WTC11 (cell line): ENCODE data around the gene PHLDB1. TPM values are rescaled to one million over a fixed set of nuclear protein-coding genes. Genes with fewer than 3 reads are reported as not detected.

Experiments
- ATAC-seq: fragments of 200-7000 bp; cut with Tn5 transposase; 2 replicates; pipeline ENCODE4 v1.10.0; 2021; ENCODE audit warnings: mild to moderate bottlenecking, moderate library complexity
- CTCF ChIA-PET: fragments of 300-600 bp; sonication (Branson Sonifier 250); formaldehyde crosslinking; loops from one replicate; lab custom pipeline; 2021; ENCODE audit warnings: antibody characterized with exemption; lab: Charles Lee
- POLR2A ChIA-PET: fragments of 350-600 bp; sonication (Branson Sonifier 250); formaldehyde crosslinking; loops from one replicate; lab custom pipeline; 2021; ENCODE audit warnings: antibody characterized with exemption; lab: Charles Lee
- DNase-seq: peaks from one replicate; pipeline ENCODE4 v3.0.0; 2021; ENCODE audit warnings: low spot score
- H3K27ac Mint-ChIP-seq: 2 replicates; pipeline ENCODE4 v1.8.0; 2021; ENCODE audit warnings: mixed read lengths
- H3K27me3 Mint-ChIP-seq: 2 replicates; pipeline ENCODE4 v1.8.0; 2021; ENCODE audit warnings: low read depth, mild to moderate bottlenecking, moderate library complexity, mixed read lengths
- H3K36me3 Mint-ChIP-seq: 2 replicates; pipeline ENCODE4 v1.8.0; 2021; ENCODE audit warnings: mixed read lengths
- H3K4me1 Mint-ChIP-seq: 2 replicates; pipeline ENCODE4 v1.8.0; 2022; ENCODE audit warnings: mixed read lengths
- H3K4me3 Mint-ChIP-seq: 2 replicates; pipeline ENCODE4 v1.8.0; 2021; ENCODE audit warnings: mild to moderate bottlenecking, moderate library complexity, mixed read lengths
- H3K9me3 Mint-ChIP-seq: 2 replicates; pipeline ENCODE4 v1.8.0; 2021; ENCODE audit warnings: mixed read lengths
- ATF1 ChIP-seq: sonication (generic); formaldehyde crosslinking; IDR thresholded peaks from 2 replicates; pipeline ENCODE4 v1.8.1; 2023; ENCODE audit warnings: mild to moderate bottlenecking, moderate library complexity, missing genetic modification reagents
- ATF2 ChIP-seq: sonication (generic); formaldehyde crosslinking; IDR thresholded peaks from 2 replicates; pipeline ENCODE4 v1.8.1; 2022; ENCODE audit warnings: low read depth, missing genetic modification reagents, borderline replicate concordance
- ATF3 ChIP-seq: sonication (generic); formaldehyde crosslinking; conservative IDR thresholded peaks from 2 replicates; pipeline ENCODE4 v1.8.1; 2022; ENCODE audit warnings: mild to moderate bottlenecking, missing genetic modification reagents
- ATF6 ChIP-seq: sonication (generic); formaldehyde crosslinking; IDR thresholded peaks from 2 replicates; pipeline ENCODE4 v1.8.1; 2023; ENCODE audit warnings: mild to moderate bottlenecking, missing genetic modification reagents
- ERG ChIP-seq: fragments of 250-450 bp; sonication (Bioruptor Pico); IDR thresholded peaks from 2 replicates; pipeline ENCODE4 v1.8.0; 2021; ENCODE audit warnings: mild to moderate bottlenecking
- FOXP1 ChIP-seq: sonication (generic); formaldehyde crosslinking; IDR thresholded peaks from 2 replicates; pipeline ENCODE4 v1.8.0; 2022; ENCODE audit warnings: missing genetic modification reagents, mild to moderate bottlenecking, moderate library complexity, borderline replicate concordance
- GRHL2 ChIP-seq: fragments of 250-450 bp; sonication (Bioruptor Pico); IDR thresholded peaks from 2 replicates; pipeline ENCODE4 v1.8.0; 2022; ENCODE audit warnings: mild to moderate bottlenecking, moderate library complexity; ENCODE audit not compliant: insufficient replicate concordance, severe bottlenecking
- GTF2I ChIP-seq: fragments of 250-450 bp; sonication (Bioruptor Pico); conservative IDR thresholded peaks from 2 replicates; pipeline ENCODE4 v1.4.0; 2021; ENCODE audit warnings: mild to moderate bottlenecking
- NR1H2 ChIP-seq: sonication (generic); formaldehyde crosslinking; IDR thresholded peaks from 2 replicates; pipeline ENCODE4 v1.9.0; 2021; ENCODE audit warnings: mild to moderate bottlenecking, moderate library complexity, missing genetic modification reagents
- SMAD3 ChIP-seq: sonication (generic); formaldehyde crosslinking; IDR thresholded peaks from 2 replicates; pipeline ENCODE4 v1.8.0; 2022; ENCODE audit warnings: missing genetic modification reagents, mild to moderate bottlenecking, borderline replicate concordance
- SMAD4 ChIP-seq: sonication (generic); formaldehyde crosslinking; IDR thresholded peaks from 2 replicates; pipeline ENCODE4 v1.8.0; 2022; ENCODE audit warnings: mild to moderate bottlenecking, missing genetic modification reagents
- SOX15 ChIP-seq: fragments of 250-450 bp; sonication (Bioruptor Pico); IDR thresholded peaks from 2 replicates; pipeline ENCODE4 v1.9.0; 2021; ENCODE audit warnings: mild to moderate bottlenecking
- TEAD1 ChIP-seq: sonication (generic); formaldehyde crosslinking; IDR thresholded peaks from 2 replicates; pipeline ENCODE4 v1.8.0; 2022; ENCODE audit warnings: mild to moderate bottlenecking, missing genetic modification reagents
- USF1 ChIP-seq: sonication (generic); formaldehyde crosslinking; IDR thresholded peaks from 2 replicates; pipeline ENCODE4 v1.8.0; 2022; ENCODE audit warnings: mild to moderate bottlenecking, missing genetic modification reagents
- ZNF317 ChIP-seq: sonication (generic); formaldehyde crosslinking; IDR thresholded peaks from 2 replicates; pipeline ENCODE4 v1.8.1; 2023; ENCODE audit warnings: low read depth, mild to moderate bottlenecking, moderate library complexity, missing genetic modification reagents, borderline replicate concordance
- ZNF512 ChIP-seq: sonication (generic); formaldehyde crosslinking; IDR thresholded peaks from 2 replicates; pipeline ENCODE4 v1.8.1; 2022; ENCODE audit warnings: missing genetic modification reagents, borderline replicate concordance
- total RNA-seq: library from RNA; stranded (reverse); gene quantifications from 3 replicates; pipeline ENCODE4 v1.2.3, GENCODE V29; 2021
- TF ChIP-seq, protein P1 (sequence below): fragments of 250-450 bp; sonication (Bioruptor Pico); conservative IDR thresholded peaks from 2 replicates; pipeline ENCODE4 v1.9.0; 2021; ENCODE audit warnings: mild to moderate bottlenecking
- TF ChIP-seq, protein P2 (sequence below): fragments of 250-450 bp; sonication (Bioruptor Pico); IDR thresholded peaks from 2 replicates; pipeline ENCODE4 v2.1.2; 2022; ENCODE audit warnings: mild to moderate bottlenecking, moderate library complexity
- TF ChIP-seq, protein P3 (sequence below): fragments of 250-450 bp; sonication (Bioruptor Pico); IDR thresholded peaks from 2 replicates; pipeline ENCODE4 v1.9.0; 2021; ENCODE audit warnings: mild to moderate bottlenecking
- TF ChIP-seq, protein P4 (sequence below): sonication (generic); formaldehyde crosslinking; IDR thresholded peaks from 2 replicates; pipeline ENCODE4 v1.8.0; 2022; ENCODE audit warnings: mild to moderate bottlenecking, missing genetic modification reagents

PHLDB1 gene
- total RNA-seq, 1 experiment from 2014 or later = 83.1 TPM

- TF ChIP-seq, protein P1, sequence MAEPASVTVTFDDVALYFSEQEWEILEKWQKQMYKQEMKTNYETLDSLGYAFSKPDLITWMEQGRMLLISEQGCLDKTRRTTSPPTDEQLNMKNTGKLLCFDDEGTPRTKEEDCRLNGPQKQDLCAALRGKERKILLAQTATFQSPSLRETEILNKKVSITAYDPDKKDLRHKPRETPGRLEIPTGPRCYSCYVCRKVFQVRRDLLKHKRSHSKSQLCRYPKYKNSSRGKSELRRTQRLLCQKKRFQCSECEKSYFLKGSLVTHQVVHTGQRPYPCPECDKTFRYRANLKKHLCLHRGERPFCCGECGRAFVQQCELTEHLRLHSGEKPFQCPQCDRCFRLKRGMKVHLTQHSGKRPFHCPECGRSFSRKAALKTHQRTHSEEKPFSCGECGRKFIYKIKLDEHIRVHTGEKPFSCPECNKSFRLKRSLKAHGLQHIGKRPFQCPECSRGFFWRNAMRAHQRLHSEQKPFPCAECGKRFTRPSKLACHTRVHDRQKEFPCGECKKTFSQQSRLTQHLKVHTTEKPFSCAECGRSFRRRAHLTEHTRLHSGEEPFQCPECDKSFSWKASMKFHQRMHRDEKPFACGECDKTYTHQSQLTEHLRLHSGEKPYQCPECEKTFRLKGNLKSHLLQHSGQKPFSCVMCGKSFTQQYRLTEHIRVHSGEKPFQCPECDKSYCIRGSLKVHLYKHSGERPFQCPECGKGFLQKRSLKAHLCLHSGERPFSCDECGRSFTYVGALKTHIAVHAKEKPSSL = no peak
These were observed 51.3 kb downstream of the PHLDB1 start (continued) for GRCh38 chr11:118658429-118659313.

DNA sequence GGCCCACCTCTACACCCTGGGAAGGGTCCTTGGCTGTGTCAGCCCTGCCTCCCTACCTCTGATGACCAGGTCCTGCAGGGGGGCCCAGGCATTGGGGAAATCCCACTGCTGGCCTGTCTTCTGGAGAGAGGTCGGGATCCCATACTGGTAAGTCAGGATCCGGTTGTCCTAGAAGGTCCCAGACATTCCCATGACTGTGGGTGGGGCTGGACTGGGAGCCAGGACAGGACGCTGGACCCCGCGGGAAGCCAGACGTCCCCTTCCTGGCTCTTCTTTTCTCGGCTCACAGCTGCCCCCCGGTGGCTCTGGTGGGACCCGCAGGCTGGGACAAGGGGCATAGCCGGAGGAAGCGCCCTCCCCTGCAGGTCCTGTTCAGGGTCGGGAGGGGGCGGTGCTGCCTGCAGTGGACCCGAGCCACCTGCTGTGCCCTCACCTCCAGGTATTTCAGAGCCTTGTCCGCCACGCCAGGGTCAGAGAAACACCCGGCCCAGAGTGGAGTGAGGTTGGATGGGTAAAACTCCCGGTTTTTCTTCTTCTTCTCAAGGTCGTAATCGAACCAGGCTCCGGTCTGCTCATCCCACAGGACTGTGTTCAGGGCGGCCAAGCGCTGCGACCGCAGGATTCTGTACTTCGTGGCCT, 52.0 kb downstream of the PHLDB1 start:
- ChIA-PET POLR2A (interaction anchor here (0.7 to 1.7 kb wide), 4 partner anchors 21 to 50 kb away, joined by 3 to 14 read pairs (median 3); no protein-coding TSS in a partner anchor), CTCF (interaction anchor here (0.6 to 7.0 kb wide), 35 partner anchors 11 to 679 kb away, joined by 3 to 78 read pairs (median 4); partner anchors contain the start of genes CENATAC, FOXR1, PHLDB1 and UPK2)
- no peak overlapping the region for H3K27ac Mint-ChIP-seq
- H3K36me3 Mint-ChIP-seq = peaks cover 5% of the 10 kb centered on the region; the same call in 1 of the 2 replicates
- H3K4me3 Mint-ChIP-seq = peak overlapping the region; percentile 16; the same call in 1 of the 2 replicates
- peak; percentile 99 for DNase-seq
- peaks cover 3% of the 10 kb centered on the region; the same call in 1 of the 2 replicates for H3K27me3 Mint-ChIP-seq
- peaks cover 41% of the 10 kb centered on the region for H3K4me1 Mint-ChIP-seq
- H3K9me3 Mint-ChIP-seq = no peaks in the 10 kb centered on the region
- peak; percentile 88 for ATAC-seq
- TF ChIP-seq NR1H2 (CRISPR knock-in tag) = no peak
- TF ChIP-seq ZNF512 (CRISPR knock-in tag) = no peak
- no peak for TF ChIP-seq GTF2I (CRISPR knock-in tag)
- no peak for TF ChIP-seq ZNF317 (CRISPR knock-in tag)
- TF ChIP-seq, protein P2, sequence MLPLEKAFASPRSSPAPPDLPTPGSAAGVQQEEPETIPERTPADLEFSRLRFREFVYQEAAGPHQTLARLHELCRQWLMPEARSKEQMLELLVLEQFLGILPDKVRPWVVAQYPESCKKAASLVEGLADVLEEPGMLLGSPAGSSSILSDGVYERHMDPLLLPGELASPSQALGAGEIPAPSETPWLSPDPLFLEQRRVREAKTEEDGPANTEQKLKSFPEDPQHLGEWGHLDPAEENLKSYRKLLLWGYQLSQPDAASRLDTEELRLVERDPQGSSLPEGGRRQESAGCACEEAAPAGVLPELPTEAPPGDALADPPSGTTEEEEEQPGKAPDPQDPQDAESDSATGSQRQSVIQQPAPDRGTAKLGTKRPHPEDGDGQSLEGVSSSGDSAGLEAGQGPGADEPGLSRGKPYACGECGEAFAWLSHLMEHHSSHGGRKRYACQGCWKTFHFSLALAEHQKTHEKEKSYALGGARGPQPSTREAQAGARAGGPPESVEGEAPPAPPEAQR (CRISPR knock-in tag) = no peak
- TF ChIP-seq, protein P3, sequence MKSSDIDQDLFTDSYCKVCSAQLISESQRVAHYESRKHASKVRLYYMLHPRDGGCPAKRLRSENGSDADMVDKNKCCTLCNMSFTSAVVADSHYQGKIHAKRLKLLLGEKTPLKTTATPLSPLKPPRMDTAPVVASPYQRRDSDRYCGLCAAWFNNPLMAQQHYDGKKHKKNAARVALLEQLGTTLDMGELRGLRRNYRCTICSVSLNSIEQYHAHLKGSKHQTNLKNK = no peak
- TF ChIP-seq FOXP1 (CRISPR knock-in tag) = no peak; the same call in 1 of the 2 replicates
- TF ChIP-seq, protein P4, sequence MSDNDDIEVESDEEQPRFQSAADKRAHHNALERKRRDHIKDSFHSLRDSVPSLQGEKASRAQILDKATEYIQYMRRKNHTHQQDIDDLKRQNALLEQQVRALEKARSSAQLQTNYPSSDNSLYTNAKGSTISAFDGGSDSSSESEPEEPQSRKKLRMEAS (CRISPR knock-in tag) = peak; percentile 58; the same call in 1 of the 2 replicates
- TF ChIP-seq SOX15 (CRISPR knock-in tag) = no peak
- TF ChIP-seq TEAD1 (CRISPR knock-in tag) = peak; percentile 83; the same call in 1 of the 2 replicates
- TF ChIP-seq SMAD4 = no peak
- TF ChIP-seq ERG (CRISPR knock-in tag) = 0 out of 2 replicates have a peak, but pooled peaks have one; percentile 46
- no peak for TF ChIP-seq ATF2 (CRISPR knock-in tag)
- TF ChIP-seq ATF6 (CRISPR knock-in tag) = no peak
- TF ChIP-seq ATF1 (CRISPR knock-in tag) = no peak
- no peak for TF ChIP-seq ATF3 (CRISPR knock-in tag)
- 0 out of 2 replicates have a peak, but pooled peaks have one; percentile 11 for TF ChIP-seq USF1
- TF ChIP-seq GRHL2 (CRISPR knock-in tag) = no peak
- peak; percentile 35; the same call in 1 of the 2 replicates for TF ChIP-seq SMAD3 (CRISPR knock-in tag)
